ENCODE measurements around the gene HMGXB3. TPM values are rescaled to one million over a fixed set of nuclear protein-coding genes. Genes with fewer than 3 reads are reported as not detected.

Gene HMGXB3
- polyA plus RNA-seq, 1 donor from 2014 or later: 66.6 TPM

DNA sequence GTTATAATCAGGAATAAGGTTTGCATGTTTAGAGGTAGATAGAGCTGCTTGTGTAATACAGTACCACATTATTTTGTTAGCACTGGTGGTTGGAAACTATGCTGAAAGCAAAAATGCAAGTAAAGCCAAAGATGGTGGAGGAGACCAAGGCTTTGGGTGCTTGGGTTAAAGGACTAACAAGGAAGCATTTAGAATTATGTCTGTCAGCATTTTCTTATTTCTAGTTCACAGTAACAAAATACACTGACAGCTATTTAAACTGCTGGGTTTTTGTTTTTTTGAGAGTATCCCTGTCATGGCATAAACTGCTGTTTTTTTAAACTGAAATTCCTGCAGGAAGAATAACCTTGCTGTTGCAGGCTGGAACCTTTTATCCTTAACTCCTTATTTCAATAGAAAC is 6.5 kb downstream of the HMGXB3 start:
- Histone ChIP-seq H3K79me2 (replicated peaks; ENCODE audit: insufficient read depth, low read length) (peaks cover 18% of the 10 kb centered on the region), H3K9ac (ENCODE audit: low read length) (no peak overlapping the region), H3K9me3 (ENCODE audit: low read length) (no peaks in the 10 kb centered on the region), H3K4me2 (ENCODE audit: low read length) (no peak overlapping the region), H3K36me3 (ENCODE audit: insufficient read depth, low read length) (peaks cover 9% of the 10 kb centered on the region), H4K20me1 (ENCODE audit: insufficient read depth) (no peaks in the 10 kb centered on the region), H3K27ac (ENCODE audit: low read length) (no peak overlapping the region), H3F3A (ENCODE audit: insufficient read depth, low read length, poor library complexity, severe bottlenecking) (no peaks in the 10 kb centered on the region), H3K4me3 (ENCODE audit: low read length) (no peak overlapping the region), H2AFZ (ENCODE audit: low read depth, low read length) (no peak overlapping the region), H3K9me2 (ENCODE audit: insufficient read depth, low read length) (no peaks in the 10 kb centered on the region), H3K27me3 (ENCODE audit: insufficient read depth, low read depth, low read length) (no peaks in the 10 kb centered on the region)
- TF ChIP-seq SMC3 (conservative IDR thresholded peaks at IDR 0.05; ENCODE audit: poor library complexity): no peak
- TF ChIP-seq EP300 (conservative IDR thresholded peaks at IDR 0.05; ENCODE audit: poor library complexity, severe bottlenecking): no peak
- no peak for TF ChIP-seq TAF1 (IDR thresholded peaks at IDR 0.05; ENCODE audit: low read depth)
- TF ChIP-seq MXI1 (conservative IDR thresholded peaks at IDR 0.05; ENCODE audit: poor library complexity, severe bottlenecking): no peak
- TF ChIP-seq, protein P1, sequence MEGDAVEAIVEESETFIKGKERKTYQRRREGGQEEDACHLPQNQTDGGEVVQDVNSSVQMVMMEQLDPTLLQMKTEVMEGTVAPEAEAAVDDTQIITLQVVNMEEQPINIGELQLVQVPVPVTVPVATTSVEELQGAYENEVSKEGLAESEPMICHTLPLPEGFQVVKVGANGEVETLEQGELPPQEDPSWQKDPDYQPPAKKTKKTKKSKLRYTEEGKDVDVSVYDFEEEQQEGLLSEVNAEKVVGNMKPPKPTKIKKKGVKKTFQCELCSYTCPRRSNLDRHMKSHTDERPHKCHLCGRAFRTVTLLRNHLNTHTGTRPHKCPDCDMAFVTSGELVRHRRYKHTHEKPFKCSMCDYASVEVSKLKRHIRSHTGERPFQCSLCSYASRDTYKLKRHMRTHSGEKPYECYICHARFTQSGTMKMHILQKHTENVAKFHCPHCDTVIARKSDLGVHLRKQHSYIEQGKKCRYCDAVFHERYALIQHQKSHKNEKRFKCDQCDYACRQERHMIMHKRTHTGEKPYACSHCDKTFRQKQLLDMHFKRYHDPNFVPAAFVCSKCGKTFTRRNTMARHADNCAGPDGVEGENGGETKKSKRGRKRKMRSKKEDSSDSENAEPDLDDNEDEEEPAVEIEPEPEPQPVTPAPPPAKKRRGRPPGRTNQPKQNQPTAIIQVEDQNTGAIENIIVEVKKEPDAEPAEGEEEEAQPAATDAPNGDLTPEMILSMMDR (IDR thresholded peaks at IDR 0.05; ENCODE audit: poor library complexity, severe bottlenecking): no peak
- TF ChIP-seq POLR2AphosphoS5 (IDR thresholded peaks at IDR 0.05): no peak
- TF ChIP-seq, protein P2, sequence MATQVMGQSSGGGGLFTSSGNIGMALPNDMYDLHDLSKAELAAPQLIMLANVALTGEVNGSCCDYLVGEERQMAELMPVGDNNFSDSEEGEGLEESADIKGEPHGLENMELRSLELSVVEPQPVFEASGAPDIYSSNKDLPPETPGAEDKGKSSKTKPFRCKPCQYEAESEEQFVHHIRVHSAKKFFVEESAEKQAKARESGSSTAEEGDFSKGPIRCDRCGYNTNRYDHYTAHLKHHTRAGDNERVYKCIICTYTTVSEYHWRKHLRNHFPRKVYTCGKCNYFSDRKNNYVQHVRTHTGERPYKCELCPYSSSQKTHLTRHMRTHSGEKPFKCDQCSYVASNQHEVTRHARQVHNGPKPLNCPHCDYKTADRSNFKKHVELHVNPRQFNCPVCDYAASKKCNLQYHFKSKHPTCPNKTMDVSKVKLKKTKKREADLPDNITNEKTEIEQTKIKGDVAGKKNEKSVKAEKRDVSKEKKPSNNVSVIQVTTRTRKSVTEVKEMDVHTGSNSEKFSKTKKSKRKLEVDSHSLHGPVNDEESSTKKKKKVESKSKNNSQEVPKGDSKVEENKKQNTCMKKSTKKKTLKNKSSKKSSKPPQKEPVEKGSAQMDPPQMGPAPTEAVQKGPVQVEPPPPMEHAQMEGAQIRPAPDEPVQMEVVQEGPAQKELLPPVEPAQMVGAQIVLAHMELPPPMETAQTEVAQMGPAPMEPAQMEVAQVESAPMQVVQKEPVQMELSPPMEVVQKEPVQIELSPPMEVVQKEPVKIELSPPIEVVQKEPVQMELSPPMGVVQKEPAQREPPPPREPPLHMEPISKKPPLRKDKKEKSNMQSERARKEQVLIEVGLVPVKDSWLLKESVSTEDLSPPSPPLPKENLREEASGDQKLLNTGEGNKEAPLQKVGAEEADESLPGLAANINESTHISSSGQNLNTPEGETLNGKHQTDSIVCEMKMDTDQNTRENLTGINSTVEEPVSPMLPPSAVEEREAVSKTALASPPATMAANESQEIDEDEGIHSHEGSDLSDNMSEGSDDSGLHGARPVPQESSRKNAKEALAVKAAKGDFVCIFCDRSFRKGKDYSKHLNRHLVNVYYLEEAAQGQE (IDR thresholded peaks at IDR 0.05; ENCODE audit: borderline replicate concordance): no peak
- TF ChIP-seq RAD21 (conservative IDR thresholded peaks at IDR 0.05): no peak
- no peak for TF ChIP-seq EZH2 (IDR thresholded peaks at IDR 0.05; ENCODE audit: borderline replicate concordance, insufficient read depth, low read length, poor library complexity, severe bottlenecking)

DNA sequence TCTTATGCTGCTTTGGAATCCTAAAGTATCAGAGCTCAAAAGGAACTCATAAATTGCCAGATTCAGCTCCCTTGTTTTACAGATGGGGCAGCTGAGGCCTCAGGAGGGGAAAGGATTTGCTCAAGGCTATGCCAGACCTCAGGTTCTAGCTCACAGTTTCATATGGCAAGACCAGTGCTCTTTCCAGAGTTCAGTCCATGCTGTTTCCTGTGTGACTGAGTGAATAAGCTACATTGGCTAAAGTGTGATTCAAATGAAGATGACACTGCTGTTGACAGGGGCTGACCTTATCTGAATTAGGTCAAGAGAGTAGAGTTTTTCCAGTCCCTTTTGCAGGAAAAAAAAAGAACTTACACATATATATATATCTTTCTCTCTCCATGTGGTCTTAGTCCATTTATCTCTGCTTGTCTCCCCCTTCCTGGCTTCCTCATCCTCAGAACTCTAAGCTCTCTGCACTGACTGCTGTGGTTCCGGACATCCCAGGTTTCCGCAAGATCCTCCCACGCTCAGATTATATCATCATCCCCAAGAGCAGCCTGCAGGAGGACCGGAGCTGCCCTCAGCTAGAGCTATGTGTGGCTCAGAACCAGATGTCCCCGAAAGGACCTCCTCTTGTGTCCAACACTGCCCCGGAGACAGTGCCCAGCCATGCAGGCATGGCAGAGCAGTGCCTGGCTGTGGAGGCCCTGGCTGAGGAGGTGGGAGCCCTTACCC is 9.3 kb downstream of the HMGXB3 start:
- H3K9ac ChIP-seq (ENCODE audit: low read length): no peak overlapping the region
- H3K79me2 ChIP-seq (replicated peaks; ENCODE audit: insufficient read depth, low read length): no peaks in the 10 kb centered on the region
- TF ChIP-seq, protein P1 (IDR thresholded peaks at IDR 0.05; ENCODE audit: poor library complexity, severe bottlenecking): no peak
- TF ChIP-seq SMC3 (conservative IDR thresholded peaks at IDR 0.05; ENCODE audit: poor library complexity) (no peak), POLR2AphosphoS5 (IDR thresholded peaks at IDR 0.05) (no peak), TAF1 (IDR thresholded peaks at IDR 0.05; ENCODE audit: low read depth) (no peak)
- TF ChIP-seq, protein P2 (IDR thresholded peaks at IDR 0.05; ENCODE audit: borderline replicate concordance): no peak
- no peak overlapping the region for H3K4me2 ChIP-seq (ENCODE audit: low read length)
- peaks cover under 1% of the 10 kb centered on the region for H3K9me3 ChIP-seq (ENCODE audit: low read length)
- no peaks in the 10 kb centered on the region for H3K9me2 ChIP-seq (ENCODE audit: insufficient read depth, low read length)
- no peak overlapping the region for H3K27ac ChIP-seq (ENCODE audit: low read length)
- no peak overlapping the region for H3K4me3 ChIP-seq (ENCODE audit: low read length)
- H3K36me3 ChIP-seq (ENCODE audit: insufficient read depth, low read length): peaks cover 28% of the 10 kb centered on the region
- no peak overlapping the region for H2AFZ ChIP-seq (ENCODE audit: low read depth, low read length)
- H3K27me3 ChIP-seq (ENCODE audit: insufficient read depth, low read depth, low read length): no peaks in the 10 kb centered on the region
- no peaks in the 10 kb centered on the region for H3F3A ChIP-seq (ENCODE audit: insufficient read depth, low read length, poor library complexity, severe bottlenecking)
- no peaks in the 10 kb centered on the region for H4K20me1 ChIP-seq (ENCODE audit: insufficient read depth)
